Camera-type eye (tissue), 1 donor: ENCODE data around the gene HPSE. TPM values are rescaled to one million over a fixed set of nuclear protein-coding genes. Genes with fewer than 3 reads are reported as not detected.

Experiments
- total RNA-seq: library from RNA; depleted of rRNA; stranded (reverse); fragments of >200 nt; gene quantifications from one replicate; pipeline ENCODE4 v1.2.3, GENCODE V29; 2014

Gene HPSE
- 0.93 TPM for total RNA-seq

DNA sequence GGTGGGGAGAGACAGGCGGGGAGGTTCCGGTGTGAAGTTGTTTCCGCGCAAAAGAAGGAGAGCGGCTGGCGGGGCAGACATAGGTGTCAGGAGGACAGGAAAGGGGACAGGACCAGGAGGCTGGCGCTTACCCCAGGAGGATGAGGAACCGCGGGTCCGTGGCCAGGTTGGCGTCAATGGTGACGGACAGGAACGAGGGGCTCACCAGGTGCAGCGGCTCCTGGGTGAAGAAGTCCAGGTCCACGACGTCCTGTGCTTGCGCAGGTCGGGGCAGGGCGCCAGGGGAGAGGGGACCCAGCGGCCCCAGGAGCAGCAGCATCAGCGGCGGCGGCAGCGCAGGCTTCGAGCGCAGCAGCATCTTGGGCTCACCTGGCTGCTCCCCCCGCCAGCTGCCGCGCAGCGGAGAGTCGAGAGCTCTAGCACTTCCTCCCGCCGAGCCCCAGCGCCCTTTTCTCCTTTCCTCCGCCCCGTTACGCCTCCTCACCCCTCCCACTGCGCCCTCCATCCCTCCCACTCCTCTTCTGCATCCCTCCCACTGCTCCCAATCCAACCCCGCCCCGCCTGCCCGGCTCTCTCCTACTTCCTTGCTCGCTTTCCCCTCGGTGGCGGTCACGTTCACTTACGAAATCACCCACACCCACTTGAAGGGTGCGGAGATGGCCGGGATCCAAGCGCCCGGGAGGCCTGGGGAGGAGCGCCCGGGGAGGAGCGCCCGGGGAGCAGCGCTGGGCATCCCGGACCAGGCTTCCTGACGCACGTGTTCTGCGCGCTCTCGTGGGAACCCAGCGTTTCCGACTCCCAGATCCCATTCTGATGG is at the start of gene HPSE:
HPSE (minus strand) TSS at position 424 of the 817 bp plus-strand sequence; CDS start at position 358, 66 bp downstream.

DNA sequence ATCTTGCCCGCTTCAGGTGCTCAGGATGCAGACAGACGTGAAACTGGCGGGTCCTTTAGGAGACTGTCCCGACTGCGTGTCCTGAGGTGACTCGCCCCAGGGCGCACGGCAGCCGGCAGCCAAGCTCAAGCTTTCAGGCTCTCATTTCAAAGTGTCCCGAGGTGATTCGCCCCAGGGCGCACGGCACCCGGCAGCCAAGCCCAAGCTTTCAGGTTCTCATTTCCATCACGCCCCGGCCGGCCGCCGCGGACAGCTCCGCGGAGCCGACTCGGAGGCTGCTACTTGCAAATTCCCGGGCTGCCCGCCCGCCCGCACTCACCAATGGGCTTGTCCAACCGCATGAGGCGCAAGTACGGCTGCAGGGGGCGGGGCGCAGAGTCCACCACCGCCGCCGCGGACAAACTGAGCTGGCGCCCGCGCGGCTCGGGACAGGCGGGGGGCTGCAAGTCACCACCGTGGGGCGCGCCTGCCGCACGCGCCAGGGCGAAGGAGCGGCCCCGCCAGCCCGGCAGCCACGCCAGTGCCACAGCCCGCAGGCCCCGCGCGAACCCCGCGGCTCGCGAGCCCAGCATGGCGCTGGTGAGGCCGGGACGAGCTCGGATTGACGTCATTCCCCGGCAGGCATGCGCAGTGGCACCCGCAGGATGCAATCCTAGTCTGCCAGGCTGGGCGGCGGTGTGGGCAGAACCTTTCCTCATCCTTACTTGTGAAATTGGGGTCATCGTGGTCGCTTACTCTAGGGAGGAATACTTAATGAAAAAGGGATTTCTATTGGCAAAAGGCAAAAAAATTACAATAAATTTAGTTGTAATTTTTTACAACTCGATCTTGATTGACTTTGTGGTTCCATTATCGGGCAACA is 50.2 kb downstream of the HPSE start, which contains the start of gene COQ2:
COQ2 (minus strand) TSS at position 606 of the 862 bp plus-strand sequence; CDS start at position 572, 34 bp downstream.

Other genes starting within 250 kb of the HPSE start
- 3.0 TPM for gene PLAC8, start 220.1 kb downstream of the HPSE start, total RNA-seq
- 15.3 TPM for gene COQ2, start 50.0 kb downstream of the HPSE start, total RNA-seq
- gene HELQ, start 121.0 kb upstream of the HPSE start, total RNA-seq, result 27.8 TPM
- 24.3 TPM for gene MRPS18C, start 121.2 kb upstream of the HPSE start, total RNA-seq
- gene ABRAXAS1, start 150.3 kb upstream of the HPSE start, total RNA-seq, result 19.8 TPM
- 2.7 TPM for gene GPAT3, start 201.3 kb upstream of the HPSE start, total RNA-seq